Measurements from ENCODE around the gene PLPPR1. TPM values are rescaled to one million over a fixed set of nuclear protein-coding genes. Genes with fewer than 3 reads are reported as not detected.
A peak's percentile ranks its signal among the peaks of the same experiment; 100 is the strongest.

The PLPPR1 gene
- total and polyA plus RNA-seq, 2 of the 13 experiments (the other 11 are each of a cell fraction or from before 2014, with no cell fraction given) = 16.0 to 84.7 TPM

- TF ChIP-seq ZNF670 (CRISPR knock-in tag; IDR thresholded peaks at IDR 0.05; ENCODE audit: borderline replicate concordance) = peak; percentile 77; the same call in 1 of the 2 replicates
- no peak for TF ChIP-seq KDM4B (CRISPR knock-in tag; IDR thresholded peaks at IDR 0.05)
- TF ChIP-seq SOX6 (IDR thresholded peaks at IDR 0.05) = no peak
- peak; percentile 21; the same call in 1 of the 2 replicates for TF ChIP-seq SOX6 (CRISPR knock-in tag; IDR thresholded peaks at IDR 0.05)
- TF ChIP-seq HMGXB4 (CRISPR knock-in tag; IDR thresholded peaks at IDR 0.05; ENCODE audit: borderline replicate concordance in 1 of 2, low read depth in 1 of 2) = peak in 1 of 2 experiments; percentile 65; a peak in 1 of 4 replicates
- TF ChIP-seq ATF7 (IDR thresholded peaks at IDR 0.05) = no peak
- TF ChIP-seq ATF7 (CRISPR knock-in tag; IDR thresholded peaks at IDR 0.05) = no peak
- peak; percentile 33; the same call in 1 of the 2 replicates for TF ChIP-seq MAFF (IDR thresholded peaks at IDR 0.05; ENCODE audit: low read depth, low read length)
- TF ChIP-seq GMEB1 (CRISPR knock-in tag; IDR thresholded peaks at IDR 0.05; ENCODE audit: borderline replicate concordance) = 0 out of 2 replicates have a peak, but pooled peaks have one; percentile 11
- no peak for TF ChIP-seq SMAD9 (CRISPR knock-in tag; IDR thresholded peaks at IDR 0.05)
- no peak for TF ChIP-seq ZNF136 (CRISPR knock-in tag; IDR thresholded peaks at IDR 0.05; ENCODE audit: low read depth)
- TF ChIP-seq STAG1 (CRISPR knock-in tag; IDR thresholded peaks at IDR 0.05) = peak; percentile 94
- no peak for TF ChIP-seq HINFP (CRISPR knock-in tag; IDR thresholded peaks at IDR 0.05; ENCODE audit: low read depth)
- no peak for TF ChIP-seq MLXIP (CRISPR knock-in tag; IDR thresholded peaks at IDR 0.05; ENCODE audit: borderline replicate concordance)
- no peak for TF ChIP-seq JUND (CRISPR knock-in tag; IDR thresholded peaks at IDR 0.05)
- TF ChIP-seq ZNF598 (CRISPR knock-in tag; IDR thresholded peaks at IDR 0.05; ENCODE audit: borderline replicate concordance) = no peak
- TF ChIP-seq ZNF713 (CRISPR knock-in tag; IDR thresholded peaks at IDR 0.05) = no peak
- no peak for TF ChIP-seq FIP1L1 (IDR thresholded peaks at IDR 0.05; ENCODE audit: borderline replicate concordance, insufficient read depth, low read depth, low read length)
- TF ChIP-seq ZNF3 (CRISPR knock-in tag; IDR thresholded peaks at IDR 0.05) = no peak
- peak; percentile 57; the same call in 1 of the 2 replicates for TF ChIP-seq SMAD3 (CRISPR knock-in tag; IDR thresholded peaks at IDR 0.05)
- TF ChIP-seq ZNF138 (CRISPR knock-in tag; IDR thresholded peaks at IDR 0.05; ENCODE audit: low read depth) = no peak
- peak; percentile 94 for TF ChIP-seq RAD21 (CRISPR knock-in tag; IDR thresholded peaks at IDR 0.05)
- no peak for TF ChIP-seq ZNF333 (CRISPR knock-in tag; IDR thresholded peaks at IDR 0.05; ENCODE audit: borderline replicate concordance)
Measured at GRCh38 chr9:101311758-101312420, 283.4 kb downstream of the PLPPR1 start (continued).
